ENCODE data around the gene BMF. TPM values are rescaled to one million over a fixed set of nuclear protein-coding genes. Genes with fewer than 3 reads are reported as not detected.

BMF gene
- total RNA-seq, 1 experiment from 2014 or later: 0.32 TPM

DNA sequence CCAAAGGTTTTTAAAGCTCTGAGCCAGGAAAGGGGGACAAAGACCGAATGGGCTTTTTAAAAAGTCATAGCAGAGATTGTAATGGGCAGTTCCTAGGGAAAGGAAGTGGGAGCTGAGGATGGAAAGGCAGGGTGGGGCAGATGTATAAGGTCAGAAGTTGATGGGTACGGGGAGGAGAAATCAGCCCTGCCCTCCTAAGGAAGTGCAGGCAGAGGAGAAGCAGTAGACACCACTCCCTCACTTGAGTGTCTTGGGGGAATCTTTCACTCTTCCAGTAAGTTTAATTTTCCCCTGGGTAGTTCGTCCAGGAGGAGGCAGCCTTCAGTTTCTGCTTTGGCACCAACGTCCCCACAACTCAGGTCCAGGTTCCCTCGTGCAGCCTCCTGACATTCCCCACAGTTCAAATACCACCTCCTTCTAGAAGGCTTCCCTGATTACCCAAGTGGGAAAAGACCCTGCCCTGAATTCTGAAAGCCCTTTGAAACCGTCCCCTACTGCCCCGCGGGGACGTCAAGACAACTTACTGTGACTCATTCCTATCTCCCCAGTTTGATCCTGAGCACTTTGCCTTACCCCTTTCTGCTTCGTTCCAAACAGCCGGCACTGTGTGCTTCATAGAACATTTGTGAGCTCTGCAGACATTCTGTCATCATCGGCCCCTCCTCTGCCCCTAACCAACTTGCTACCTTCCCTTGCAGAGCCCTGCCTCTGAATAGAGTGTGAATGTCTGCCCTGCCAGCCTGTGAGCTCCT is 55.4 kb downstream of the BMF start:
- no peak for DNase-seq (ENCODE audit: extremely low read depth, low read depth)

GRCh38 chr15:40052604-40053003 is 56.1 kb downstream of the BMF start:
- no peak for DNase-seq (ENCODE audit: extremely low read depth, low read depth)

- DNase-seq (ENCODE audit: extremely low read depth, low read depth): no peak
These were observed 56.9 kb downstream of the BMF start for GRCh38 chr15:40051616-40052415.

DNA sequence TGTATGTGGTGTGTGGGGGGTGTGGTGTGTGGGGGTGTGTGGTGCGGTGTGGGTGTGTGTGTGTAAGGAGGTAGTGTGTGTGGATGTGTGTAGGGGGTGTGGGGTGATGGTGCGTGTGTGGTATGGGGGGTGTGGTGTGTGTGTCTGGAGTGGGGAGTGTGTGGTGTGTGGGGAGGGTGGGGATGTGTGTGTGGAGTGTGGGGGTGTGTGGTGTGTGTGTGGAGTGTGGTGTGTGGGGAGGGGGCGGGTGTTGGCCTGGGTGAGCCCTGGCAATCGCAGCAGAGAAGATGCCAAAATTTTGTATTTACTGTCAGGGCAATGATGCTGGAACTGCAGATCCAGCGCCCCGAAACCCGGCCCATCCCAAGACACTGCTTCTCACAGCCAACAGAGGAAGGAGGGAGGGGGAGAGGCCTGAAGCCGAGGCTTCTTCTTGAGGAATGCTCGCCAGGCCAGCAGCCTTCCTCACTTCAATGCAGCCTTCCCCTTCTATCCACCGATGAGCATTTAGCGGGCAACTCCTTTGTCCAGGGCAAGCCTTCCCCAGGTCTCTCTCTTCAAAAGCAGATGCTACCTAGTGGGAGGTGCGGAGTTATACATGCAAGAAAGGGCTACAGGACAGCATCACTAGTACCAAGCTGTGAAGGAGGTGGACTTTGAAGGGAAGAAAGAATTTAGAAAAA is 57.8 kb downstream of the BMF start:
- no peak for DNase-seq (ENCODE audit: extremely low read depth, low read depth)

- no peak for DNase-seq (ENCODE audit: extremely low read depth, low read depth)
These were observed 59.7 kb downstream of the BMF start for GRCh38 chr15:40048926-40049475.

DNA sequence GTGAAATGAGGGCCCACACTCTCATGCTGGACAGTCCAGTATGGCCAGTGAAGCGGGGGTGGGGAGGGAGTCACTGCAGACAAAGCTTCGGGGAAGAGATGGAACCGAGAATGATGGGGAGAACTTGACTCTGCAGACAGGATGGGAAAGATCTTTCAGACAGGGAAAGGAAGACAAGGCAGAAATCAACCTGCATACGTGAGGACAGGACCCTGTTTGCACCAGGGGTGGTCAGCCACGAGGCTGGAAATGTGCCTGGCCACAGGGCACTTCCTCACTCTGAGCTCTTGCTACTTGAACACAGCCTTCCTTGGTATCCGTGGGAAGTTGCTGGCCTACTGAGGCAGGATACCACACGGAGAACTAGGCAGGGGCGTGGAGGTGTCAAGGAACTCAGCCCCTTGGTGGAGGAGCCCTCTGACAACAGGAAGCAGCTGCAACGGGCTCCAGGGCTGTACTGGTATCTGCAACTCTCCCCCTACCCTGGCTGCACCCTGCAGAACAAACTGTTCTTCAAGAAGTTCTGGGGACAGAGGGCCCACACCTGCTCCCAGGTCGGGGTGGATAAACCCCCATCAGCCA is 60.4 kb downstream of the BMF start:
- no peak for DNase-seq (ENCODE audit: extremely low read depth, low read depth)

GRCh38 chr15:40047415-40048210 is 61.1 kb downstream of the BMF start:
- no peak for DNase-seq (ENCODE audit: extremely low read depth, low read depth)

DNA sequence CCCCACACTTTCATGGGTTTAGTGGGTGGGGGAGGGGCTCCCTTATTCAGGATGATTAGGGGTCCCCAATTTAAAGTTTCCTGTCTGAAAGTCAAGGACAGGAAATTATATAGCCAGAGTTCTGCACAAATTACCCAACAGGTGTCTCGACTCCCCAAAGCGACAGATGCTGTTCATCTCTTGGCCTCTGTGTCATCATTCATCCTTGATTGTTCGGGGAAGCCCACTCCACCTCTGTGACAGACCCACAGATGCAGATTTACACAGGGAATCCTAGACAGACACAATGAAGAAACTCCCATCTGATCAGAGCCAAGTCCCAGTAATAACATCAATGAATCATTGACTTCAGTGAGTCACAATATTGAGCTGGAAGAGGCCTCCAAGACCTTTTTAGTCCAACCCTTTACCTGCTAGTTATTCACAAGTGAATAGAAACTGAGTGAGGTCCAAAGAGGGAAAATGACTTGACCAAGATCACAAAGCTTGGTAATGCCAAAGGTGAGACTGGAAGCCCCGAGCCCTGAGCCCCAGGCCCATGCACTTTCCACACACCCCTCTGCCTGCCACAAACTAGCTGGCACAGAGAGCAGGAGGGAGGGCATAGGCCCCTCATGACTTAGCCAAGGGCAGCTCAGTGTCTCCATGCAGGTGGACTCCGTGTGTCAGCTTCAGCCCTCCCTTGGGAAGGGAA is 61.8 kb downstream of the BMF start:
- no peak for DNase-seq (ENCODE audit: extremely low read depth, low read depth)

DNA sequence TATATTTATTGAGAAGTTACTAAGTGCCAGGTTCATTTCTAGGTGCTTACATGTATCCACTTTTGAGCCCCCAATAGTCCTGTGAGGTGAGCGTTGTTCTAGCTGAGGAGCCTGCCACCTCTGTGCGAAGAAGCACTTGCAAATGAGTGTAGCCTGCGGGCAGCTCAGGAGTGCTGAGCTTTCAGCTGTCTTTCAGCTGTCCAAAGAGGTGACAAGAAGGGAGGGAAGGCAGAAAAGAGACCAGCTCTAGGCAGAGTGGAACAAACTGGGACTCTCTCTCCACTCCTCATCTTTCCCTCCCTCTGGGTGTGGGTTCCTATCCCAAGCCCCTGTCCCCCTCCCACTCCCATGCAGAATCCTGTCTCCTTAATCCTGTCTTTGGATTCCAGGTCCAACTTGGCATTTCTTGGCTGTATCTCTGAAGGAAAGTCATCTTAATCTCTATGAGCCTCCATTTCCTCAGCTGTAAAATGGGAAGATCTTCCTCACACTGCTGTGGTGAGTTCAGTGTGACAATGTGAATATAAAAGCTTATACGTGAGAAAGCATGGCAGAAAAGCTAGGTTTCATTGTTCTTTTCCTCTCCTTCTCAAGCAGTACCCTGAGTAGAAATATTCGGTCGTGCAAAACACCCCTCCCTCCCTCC is 63.0 kb downstream of the BMF start:
- no peak for DNase-seq (ENCODE audit: extremely low read depth, low read depth)

DNA sequence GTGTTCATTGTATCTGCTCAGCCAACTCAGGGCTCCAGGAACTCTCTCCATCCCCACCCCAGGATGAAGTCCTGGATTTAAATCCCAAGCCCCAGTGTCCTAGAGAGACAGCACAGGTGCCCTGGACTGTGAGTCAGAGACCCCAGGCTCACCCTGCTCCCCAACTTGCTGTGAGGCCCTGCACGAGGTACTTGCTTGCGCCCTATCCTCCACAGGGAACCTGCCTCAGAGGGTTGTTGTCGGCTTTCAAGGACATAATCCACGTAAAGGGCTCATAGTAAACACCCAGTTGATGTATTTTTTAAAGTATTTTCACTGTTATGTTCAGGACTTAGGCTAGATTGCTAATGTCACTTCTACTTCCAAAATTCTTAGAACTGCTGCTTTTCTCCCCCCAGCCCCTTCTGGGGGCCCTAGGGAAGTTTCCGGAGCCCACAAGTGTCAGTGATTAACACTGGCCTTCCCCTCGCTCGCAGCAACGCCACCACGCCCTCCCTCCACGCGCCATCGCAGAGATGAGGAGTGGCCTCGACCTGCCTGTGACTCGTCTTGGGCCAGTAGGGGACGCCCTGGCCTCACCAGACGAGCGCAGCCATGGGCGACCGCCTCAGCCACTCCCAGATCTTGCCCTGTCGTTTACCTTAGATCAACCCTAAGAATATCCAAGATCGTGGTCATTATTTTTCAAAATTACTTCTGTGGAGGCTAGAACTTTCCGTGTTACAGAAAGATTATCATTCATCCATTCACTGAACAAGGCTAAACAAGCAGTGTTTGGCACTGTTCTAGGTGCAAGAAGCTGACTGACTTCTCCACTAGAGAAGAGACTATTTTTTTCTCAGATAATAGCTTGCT is 63.7 kb downstream of the BMF start:
- peak; percentile 77 for DNase-seq (ENCODE audit: extremely low read depth, low read depth)

DNA sequence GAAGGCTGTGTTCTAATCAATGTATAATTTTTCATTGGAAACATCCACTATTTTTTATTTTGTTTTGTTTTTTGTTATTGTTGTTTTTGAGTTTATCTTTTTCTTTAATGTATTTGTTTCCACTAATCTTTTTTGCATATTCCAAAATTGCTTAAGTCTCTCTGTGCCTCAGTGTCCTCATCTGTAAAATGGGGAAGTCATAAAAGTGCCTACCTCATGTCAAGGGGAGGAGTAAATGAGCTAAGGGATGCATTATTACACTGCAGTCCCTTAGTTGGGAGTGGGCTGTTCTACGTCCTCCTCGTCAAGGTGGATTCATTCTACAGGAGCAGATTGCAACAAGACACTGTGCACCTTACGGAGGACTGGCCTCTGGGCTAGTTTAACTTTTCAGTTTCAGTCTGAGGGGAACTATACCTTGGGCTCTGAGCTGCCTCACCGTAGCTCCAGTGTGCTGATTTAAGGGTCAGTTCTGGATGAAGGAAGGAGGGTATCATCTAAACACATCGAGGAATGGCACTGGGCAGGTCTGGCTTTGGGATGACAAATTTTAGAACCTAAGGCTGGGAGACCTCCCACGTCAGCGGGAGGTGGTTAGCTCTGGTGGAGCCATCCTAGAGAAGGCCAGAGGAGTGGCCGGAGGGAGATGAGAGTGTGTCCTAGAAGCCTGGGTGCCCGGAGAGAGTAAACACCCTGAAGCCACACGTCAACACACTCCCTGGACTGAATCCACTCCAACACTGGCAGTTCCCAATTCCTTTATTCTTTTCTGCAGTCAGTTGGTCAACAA is 64.6 kb downstream of the BMF start:
- no peak for DNase-seq (ENCODE audit: extremely low read depth, low read depth)

DNA sequence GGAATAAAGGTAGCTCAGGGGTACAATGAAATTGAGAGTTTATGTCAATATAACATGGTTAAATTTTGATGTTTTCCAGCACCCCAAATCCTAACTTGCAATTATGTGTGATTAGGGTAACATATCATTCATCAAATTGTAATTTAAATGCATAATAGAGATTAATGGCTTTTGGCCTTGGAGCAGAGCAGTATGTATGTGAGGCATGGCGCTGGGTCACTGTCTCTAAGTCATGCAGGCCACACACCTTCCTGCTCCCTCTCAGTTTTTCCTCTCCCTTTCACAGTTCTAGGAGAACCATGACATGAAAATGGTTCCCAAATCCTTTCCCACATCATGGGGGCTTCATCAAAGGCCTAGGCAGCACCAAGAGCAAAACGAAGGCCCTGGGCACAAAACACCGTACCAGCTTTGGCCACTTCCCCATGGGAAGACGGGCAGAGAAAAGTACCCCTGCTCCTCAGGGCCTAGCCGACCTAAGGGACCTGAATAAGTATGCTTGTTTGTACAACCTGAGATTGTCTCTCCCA is 65.8 kb downstream of the BMF start:
- DNase-seq (ENCODE audit: extremely low read depth, low read depth): no peak

DNA sequence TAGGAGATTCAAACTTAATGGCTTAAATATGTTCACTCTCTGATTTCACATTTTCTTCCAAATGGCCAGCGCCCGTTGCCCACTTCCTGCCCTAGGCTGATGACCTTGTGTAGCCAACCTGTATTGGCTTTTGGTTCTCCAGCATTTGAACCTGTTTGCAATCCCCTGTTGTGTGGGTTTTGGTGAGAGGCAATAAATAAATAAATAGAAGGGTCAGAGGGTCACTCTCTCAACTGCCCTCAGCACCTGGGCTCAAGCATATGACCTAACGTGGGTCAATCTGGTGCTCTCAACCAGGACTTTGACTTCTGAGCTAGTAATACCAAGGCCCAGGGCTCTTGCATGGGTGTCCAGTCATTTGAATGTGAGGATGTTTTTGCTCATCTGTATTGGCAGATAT is 67.9 kb downstream of the BMF start:
- no peak for DNase-seq (ENCODE audit: extremely low read depth, low read depth)

DNA sequence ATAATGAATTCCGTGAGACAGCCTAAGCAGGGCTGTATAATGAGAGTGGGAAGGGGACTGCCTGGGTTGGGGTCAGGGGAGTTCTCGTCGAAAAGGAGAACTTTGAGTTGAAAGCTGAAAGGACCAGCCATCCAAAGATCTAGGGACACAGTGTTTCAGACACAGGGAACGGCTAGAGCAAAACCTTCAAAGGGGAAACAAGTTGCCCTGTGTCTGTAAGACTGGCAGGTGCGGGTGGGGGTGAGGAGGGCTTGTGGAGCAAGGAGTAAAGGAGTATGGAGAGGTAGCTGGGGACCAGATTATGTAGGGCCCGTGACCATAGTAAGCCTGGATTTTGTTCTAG is 68.4 kb downstream of the BMF start:
- no peak for DNase-seq (ENCODE audit: extremely low read depth, low read depth)

GRCh38 chr15:40038638-40039543 is 69.8 kb downstream of the BMF start, which contains the start of gene SRP14:
TSS of gene SRP14 (minus strand) at chr15:40039181. CDS start at chr15:40039116, 65 bp downstream.
- DNase-seq (ENCODE audit: extremely low read depth, low read depth): peak; percentile 88

- no peak for DNase-seq (ENCODE audit: extremely low read depth, low read depth)
These were observed 70.4 kb downstream of the BMF start for GRCh38 chr15:40038275-40038637.
